Neural cell (in vitro differentiated cells): ENCODE measurements around the gene GRAP2. TPM values are rescaled to one million over a fixed set of nuclear protein-coding genes. Genes with fewer than 3 reads are reported as not detected.
"Not testable (repeated sequence)": the region's sequence is repeated elsewhere in the genome, so short reads cannot be mapped to it uniquely, and the experiment has no call there.

Experiments used
- H2AFZ ChIP-seq: fragments of 200-600, 300-800 bp; sonication (generic), shearing (Covaris generic); 2 replicates; pipeline ENCODE4 v1.6.0; 2014; ENCODE audit warnings: low read depth, mild to moderate bottlenecking, antibody characterized with exemption, low read length, moderate library complexity
- H3F3A ChIP-seq: fragments of 200-600 bp; shearing (Covaris generic); 2 replicates; pipeline ENCODE4 v1.6.1; 2016; ENCODE audit warnings: mild to moderate bottlenecking, moderate library complexity, mixed read lengths, antibody characterized with exemption, low read length; ENCODE audit not compliant: insufficient read depth, poor library complexity, severe bottlenecking
- H3K27ac ChIP-seq: fragments of 200-600, 300-800 bp; sonication (generic), shearing (Covaris generic); 2 replicates; pipeline ENCODE4 v1.5.1; 2014; ENCODE audit warnings: mild to moderate bottlenecking, low read length, moderate library complexity
- H3K27me3 ChIP-seq: fragments of 300-800, 200-600 bp; sonication (generic), shearing (Covaris generic); 2 replicates; pipeline ENCODE4 v1.6.0; 2014; ENCODE audit warnings: mild to moderate bottlenecking, low read depth, low read length, moderate library complexity; ENCODE audit not compliant: insufficient read depth
- H3K36me3 ChIP-seq: fragments of 300-800, 200-600 bp; sonication (generic), shearing (Covaris generic); 2 replicates; pipeline ENCODE4 v1.5.1; 2014; ENCODE audit warnings: mild to moderate bottlenecking, antibody characterized with exemption, low read length, moderate library complexity; ENCODE audit not compliant: insufficient read depth
- H3K4me2 ChIP-seq: fragments of 300-800, 200-600 bp; sonication (generic), shearing (Covaris generic); 2 replicates; pipeline ENCODE4 v1.6.0; 2014; ENCODE audit warnings: mild to moderate bottlenecking, low read length
- H3K4me3 ChIP-seq: fragments of 300-800, 200-600 bp; sonication (generic), shearing (Covaris generic); 2 replicates; pipeline ENCODE4 v1.5.1; 2014; ENCODE audit warnings: mild to moderate bottlenecking, low read length, moderate library complexity
- H3K79me2 ChIP-seq: fragments of 200-600 bp; shearing (Covaris generic); replicated peaks from 2 replicates; pipeline ENCODE4 v1.6.0; 2014; ENCODE audit warnings: mild to moderate bottlenecking, low read length, moderate library complexity; ENCODE audit not compliant: insufficient read depth
- H3K9ac ChIP-seq: fragments of 300-800, 200-600 bp; sonication (generic), shearing (Covaris generic); 2 replicates; pipeline ENCODE4 v1.6.1; 2016; ENCODE audit warnings: mild to moderate bottlenecking, low read length, mixed read lengths
- H3K9me2 ChIP-seq: fragments of 200-600 bp; shearing (Covaris generic); 2 replicates; pipeline ENCODE4 v1.6.1; 2016; ENCODE audit warnings: mild to moderate bottlenecking, low read length, mixed read lengths; ENCODE audit not compliant: insufficient read depth
- H3K9me3 ChIP-seq: fragments of 200-600, 300-800 bp; sonication (generic), shearing (Covaris generic); 2 replicates; pipeline ENCODE4 v1.6.1; 2016; ENCODE audit warnings: mild to moderate bottlenecking, mixed run types, low read length, moderate library complexity, mixed read lengths
- H4K20me1 ChIP-seq: fragments of 200-600 bp; shearing (Covaris generic); 2 replicates; pipeline ENCODE4 v1.6.1; 2016; ENCODE audit warnings: mild to moderate bottlenecking, mixed run types; ENCODE audit not compliant: insufficient read depth
- CTCF ChIP-seq: fragments of 450-650 bp; IDR thresholded peaks from 2 replicates; pipeline ENCODE4 v1.5.1; 2014; ENCODE audit warnings: antibody characterized with exemption, mild to moderate bottlenecking, moderate library complexity; ENCODE audit not compliant: poor library complexity, severe bottlenecking
- EP300 ChIP-seq: fragments of 450-650 bp; conservative IDR thresholded peaks from 2 replicates; pipeline ENCODE4 v1.6.1; 2014; ENCODE audit warnings: antibody characterized with exemption, mild to moderate bottlenecking, moderate library complexity; ENCODE audit not compliant: poor library complexity, severe bottlenecking
- EZH2 ChIP-seq: fragments of 200-600, 300-800 bp; shearing (Covaris generic), sonication (generic); IDR thresholded peaks from 2 replicates; pipeline ENCODE4 v1.6.1; 2014; ENCODE audit warnings: antibody characterized with exemption, low read length, borderline replicate concordance, mild to moderate bottlenecking; ENCODE audit not compliant: insufficient read depth, poor library complexity, severe bottlenecking
- MXI1 ChIP-seq: fragments of 450-650 bp; conservative IDR thresholded peaks from 2 replicates; pipeline ENCODE4 v1.6.1; 2014; ENCODE audit warnings: antibody characterized with exemption, mild to moderate bottlenecking; ENCODE audit not compliant: poor library complexity, severe bottlenecking
- POLR2AphosphoS5 ChIP-seq: IDR thresholded peaks from 2 replicates; pipeline ENCODE4 v1.6.1; 2012
- RAD21 ChIP-seq: fragments of 450-650 bp; conservative IDR thresholded peaks from 2 replicates; pipeline ENCODE4 v1.6.1; 2014; ENCODE audit warnings: antibody characterized with exemption, mild to moderate bottlenecking, moderate library complexity
- REST ChIP-seq: IDR thresholded peaks from 2 replicates; pipeline ENCODE4 v1.6.1; 2012; ENCODE audit warnings: borderline replicate concordance
- SMC3 ChIP-seq: fragments of 450-650 bp; conservative IDR thresholded peaks from 2 replicates; pipeline ENCODE4 v1.6.1; 2014; ENCODE audit warnings: antibody characterized with exemption, mild to moderate bottlenecking, moderate library complexity; ENCODE audit not compliant: poor library complexity
- TAF1 ChIP-seq: IDR thresholded peaks from 2 replicates; pipeline ENCODE4 v1.6.1; 2012; ENCODE audit warnings: low read depth
- polyA plus RNA-seq: library from polyadenylated mRNA; depleted of rRNA; stranded (reverse); fragments of >200 nt; gene quantifications from 2 replicates; pipeline ENCODE4 v1.2.3, GENCODE V29; 2014

The GRAP2 gene
- polyA plus RNA-seq, 1 donor from 2014 or later, result 0.30 TPM

- not testable (repeated sequence) for H3K27me3 ChIP-seq
These were observed 50.9 kb downstream of the GRAP2 start for GRCh38 chr22:39951603-39952293.

GRCh38 chr22:39952347-39952746 lies 51.5 kb downstream of the GRAP2 start:
- Histone ChIP-seq H2AFZ (no peak overlapping the region), H3K9me3 (no peaks in the 10 kb centered on the region), H3K9ac (no peak overlapping the region), H3K36me3 (no peaks in the 10 kb centered on the region), H4K20me1 (no peaks in the 10 kb centered on the region), H3K27ac (no peak overlapping the region), H3K79me2 (no peaks in the 10 kb centered on the region), H3K4me3 (no peak overlapping the region), H3K9me2 (no peaks in the 10 kb centered on the region), H3F3A (no peaks in the 10 kb centered on the region), H3K4me2 (no peak overlapping the region), H3K27me3 (no peaks in the 10 kb centered on the region)
- TF ChIP-seq POLR2AphosphoS5 (no peak), CTCF (no peak), SMC3 (no peak), EZH2 (no peak), EP300 (no peak), RAD21 (no peak), MXI1 (no peak), REST (no peak), TAF1 (no peak)

More at GRCh38 chr22:39951603-39952293, 50.9 kb downstream of the GRAP2 start:
- not testable (repeated sequence) for H3K9me3 ChIP-seq, H4K20me1 ChIP-seq, H3K4me2 ChIP-seq, H3K9ac ChIP-seq, H3K79me2 ChIP-seq, H3K4me3 ChIP-seq, H2AFZ ChIP-seq, H3K36me3 ChIP-seq, H3K27ac ChIP-seq, H3F3A ChIP-seq, H3K9me2 ChIP-seq

GRCh38 chr22:39953101-39953500 lies 52.2 kb downstream of the GRAP2 start:
- Histone ChIP-seq H3K4me3 (no peak overlapping the region), H3K36me3 (no peaks in the 10 kb centered on the region), H4K20me1 (no peaks in the 10 kb centered on the region), H3F3A (no peaks in the 10 kb centered on the region), H3K27ac (no peak overlapping the region), H3K9me2 (no peaks in the 10 kb centered on the region), H3K9ac (no peak overlapping the region), H2AFZ (no peak overlapping the region), H3K4me2 (no peak overlapping the region), H3K79me2 (no peaks in the 10 kb centered on the region), H3K9me3 (no peaks in the 10 kb centered on the region), H3K27me3 (no peaks in the 10 kb centered on the region)
- TF ChIP-seq RAD21, result no peak
- TF ChIP-seq TAF1, result no peak
- no peak for TF ChIP-seq EP300
- TF ChIP-seq POLR2AphosphoS5, result no peak
- TF ChIP-seq CTCF, result no peak
- no peak for TF ChIP-seq EZH2
- no peak for TF ChIP-seq SMC3
- TF ChIP-seq REST, result no peak
- no peak for TF ChIP-seq MXI1
